GM18502 (cell line): ENCODE results near the gene SPTBN5.

ENCODE experiments used
- ATAC-seq: cut with Tn5 transposase; IDR thresholded peaks from one replicate; pipeline ENCODE4 v1.9.1; 2021; ENCODE audit warnings: mild to moderate bottlenecking; ENCODE audit not compliant: unreplicated experiment, poor library complexity

Gene SPTBN5

DNA sequence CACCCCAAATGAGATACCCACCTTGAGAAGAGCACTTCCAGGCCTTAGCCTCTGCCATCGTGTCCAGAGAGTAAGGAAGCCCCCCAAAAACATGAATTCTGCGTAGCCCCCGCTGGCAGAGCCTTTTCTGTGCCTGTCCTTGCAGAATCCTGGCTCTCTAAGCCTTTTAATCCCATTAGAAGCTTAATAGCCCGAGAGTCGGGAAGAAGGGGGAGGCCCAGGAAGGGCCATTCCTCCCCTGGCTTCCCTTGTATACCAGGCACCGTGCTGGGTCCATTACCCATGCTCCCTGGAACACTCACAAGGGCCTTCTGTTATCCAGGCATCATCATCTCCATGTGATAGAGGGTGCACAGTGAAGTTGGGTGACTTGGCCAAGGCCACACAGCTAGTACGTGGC lies 7.1 kb downstream of the SPTBN5 start:
- no peak for ATAC-seq

DNA sequence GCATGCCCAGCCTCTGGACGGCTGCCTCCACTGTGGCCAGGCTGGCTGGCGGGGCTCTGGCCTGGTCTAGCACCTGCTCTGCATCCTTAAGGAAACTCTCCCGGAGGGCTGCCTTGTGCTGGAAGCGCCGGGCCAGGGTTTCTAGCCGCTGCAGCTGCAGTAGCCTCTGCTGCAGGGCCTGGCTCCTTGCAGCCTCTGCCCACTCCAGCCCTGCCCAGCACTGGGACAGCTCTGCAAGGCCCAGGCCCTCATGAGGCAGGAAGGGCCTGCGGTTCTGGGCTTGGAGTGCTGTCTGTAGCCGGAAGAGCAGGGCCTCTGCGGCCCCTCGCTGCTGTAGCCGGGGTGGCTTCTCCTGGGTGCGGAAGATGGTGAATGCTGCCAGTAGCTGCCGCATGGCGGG lies 8.0 kb downstream of the SPTBN5 start:
- no peak for ATAC-seq

DNA sequence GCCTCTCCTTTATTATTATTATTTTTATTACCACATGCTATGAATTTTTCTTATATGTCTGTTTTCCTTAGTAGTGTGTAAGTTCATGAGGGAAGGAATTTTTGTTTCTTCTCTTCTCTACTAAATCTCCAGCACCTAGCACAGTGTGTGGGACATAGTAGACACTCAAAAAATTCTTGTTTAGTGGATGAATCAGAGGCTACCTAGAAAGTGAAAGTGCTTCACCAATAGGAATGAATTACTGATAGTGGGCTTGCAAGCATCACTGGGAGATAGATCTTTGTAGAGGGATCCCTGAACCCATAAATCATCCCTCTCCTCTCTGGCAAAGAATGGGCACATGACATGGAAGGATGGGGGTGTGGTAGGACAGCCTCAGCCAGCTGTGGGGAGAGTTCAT lies 8.5 kb downstream of the SPTBN5 start:
- ATAC-seq: no peak

DNA sequence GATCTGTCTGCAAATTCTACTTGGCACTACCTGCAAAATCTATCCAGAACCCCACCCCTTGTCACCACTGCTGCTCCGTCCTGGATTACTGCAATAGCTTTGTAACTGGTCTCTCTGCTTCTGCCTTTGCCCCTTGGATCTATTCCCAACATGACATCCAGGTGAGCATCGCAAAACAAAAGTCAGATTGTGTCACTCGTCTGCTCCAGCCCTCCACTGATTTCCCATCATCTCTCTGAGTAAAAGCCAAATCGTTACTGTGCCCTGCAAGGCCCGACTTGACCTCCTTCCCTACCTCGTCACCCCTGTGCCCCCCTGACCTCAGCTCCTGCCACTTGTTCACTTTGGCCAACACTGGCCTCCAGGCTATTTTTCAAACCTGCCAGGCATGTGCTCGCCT lies 9.4 kb downstream of the SPTBN5 start:
- no peak for ATAC-seq

DNA sequence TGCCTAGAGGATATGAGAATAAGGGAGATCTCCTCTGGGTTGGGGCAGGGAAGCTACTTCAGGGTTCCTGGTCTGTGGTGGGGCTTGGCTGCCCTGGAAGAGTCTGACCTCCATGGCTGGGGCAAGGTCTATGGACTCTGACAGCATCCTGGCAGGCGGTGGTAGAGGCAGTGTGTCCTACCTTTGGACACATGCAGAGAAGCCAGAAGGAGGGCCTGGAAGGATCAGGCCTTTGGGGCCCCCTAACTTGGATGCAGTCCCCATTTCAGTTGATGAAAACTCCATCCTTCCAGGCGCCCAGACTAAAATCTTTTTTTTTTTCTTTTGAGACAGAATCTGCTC lies 10.4 kb downstream of the SPTBN5 start:
- ATAC-seq: no peak

DNA sequence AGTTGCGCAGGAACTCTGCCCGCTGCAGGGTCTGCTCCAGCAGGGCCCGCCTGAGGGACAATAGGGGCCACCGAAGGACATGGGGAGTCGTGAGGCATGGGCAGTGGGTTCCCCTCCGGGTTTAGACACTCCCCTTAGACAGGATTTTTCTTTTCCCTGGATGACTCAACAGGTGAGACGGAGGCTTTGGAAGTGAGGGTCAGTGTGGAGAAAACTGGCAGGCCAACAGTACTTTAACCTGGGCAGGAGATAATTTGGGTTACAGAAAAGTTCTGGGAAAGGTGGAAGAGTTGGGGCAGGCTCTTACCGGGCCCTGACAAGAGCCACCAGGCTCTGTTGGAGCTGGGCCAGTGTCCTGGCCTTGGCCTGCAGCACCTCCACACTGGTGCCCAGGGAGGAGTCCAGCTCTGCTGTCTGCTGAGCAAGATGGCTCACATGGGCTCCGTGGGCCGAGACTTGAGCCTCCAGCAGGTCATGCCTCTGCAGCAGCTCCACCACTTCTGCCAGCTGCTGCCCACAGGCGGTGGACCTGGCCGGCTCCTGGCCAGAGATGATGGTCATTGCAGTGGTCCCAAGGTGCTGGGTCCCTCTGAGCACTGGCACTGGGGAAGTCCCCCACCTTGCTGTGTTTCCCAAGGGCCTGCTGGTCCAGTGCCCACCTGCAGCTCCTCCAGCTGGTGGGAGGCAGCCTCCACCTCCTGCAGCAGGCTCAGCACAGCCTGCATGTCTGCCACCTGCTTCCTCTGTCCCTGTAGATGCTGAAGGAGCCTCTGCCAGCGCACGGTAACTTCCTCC lies 11.0 kb downstream of the SPTBN5 start:
- no peak for ATAC-seq

DNA sequence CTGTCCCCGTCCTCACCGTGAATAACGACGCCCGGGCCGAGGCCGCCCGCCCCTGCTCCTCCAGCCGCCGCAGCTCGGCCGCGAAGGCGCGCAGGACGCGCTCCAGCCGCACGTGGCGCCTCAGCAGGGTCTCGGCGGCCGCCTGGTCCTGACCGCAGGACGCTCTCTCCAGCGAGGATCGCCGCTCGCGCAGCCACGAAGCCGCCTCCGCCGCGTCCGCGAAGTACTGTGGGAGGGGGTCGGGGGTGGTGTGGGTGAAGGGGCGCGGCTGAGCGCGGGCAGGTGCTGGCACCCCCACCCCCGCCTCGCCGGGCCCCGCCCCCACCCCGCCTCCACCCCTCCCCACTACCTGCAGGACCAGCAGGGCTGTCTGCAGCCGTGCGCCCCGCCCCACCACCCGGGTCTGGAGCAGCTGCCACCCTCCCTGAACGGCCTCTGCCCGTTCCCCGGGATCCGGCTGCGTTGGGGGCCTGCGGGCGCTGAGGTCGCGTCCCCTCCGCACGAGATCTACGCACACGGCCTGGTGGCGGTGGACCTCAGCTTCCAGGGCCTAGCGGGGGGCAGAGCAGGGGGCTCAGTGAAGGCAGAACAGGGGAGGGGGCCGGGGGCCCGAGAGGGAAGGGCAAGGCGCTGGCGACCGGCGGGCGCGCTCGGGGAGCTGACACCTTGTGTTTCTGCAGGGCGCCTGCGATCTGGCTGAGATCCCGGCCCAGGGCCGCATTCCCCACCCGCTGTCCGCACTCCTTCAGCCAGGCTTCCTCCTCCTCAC lies 11.7 kb downstream of the SPTBN5 start:
- no peak for ATAC-seq

DNA sequence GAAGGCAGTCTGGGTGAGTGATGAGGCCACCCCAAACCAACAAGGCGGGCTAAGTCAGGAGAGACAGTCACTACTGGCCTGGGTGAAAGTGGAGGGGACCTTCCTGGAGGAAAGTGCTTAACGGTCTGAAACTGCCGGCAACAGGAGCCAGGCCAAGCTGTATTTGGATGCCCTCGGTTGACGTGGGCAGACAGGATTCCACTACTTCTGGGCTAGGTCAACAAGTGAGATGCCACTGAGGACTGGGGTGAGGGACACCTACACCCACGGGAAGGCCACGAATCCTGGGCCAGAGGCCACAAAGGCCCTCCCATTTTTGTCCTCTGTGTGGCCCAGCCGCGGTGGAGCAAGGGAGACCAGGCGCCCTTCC lies 12.3 kb downstream of the SPTBN5 start:
- ATAC-seq: no peak

DNA sequence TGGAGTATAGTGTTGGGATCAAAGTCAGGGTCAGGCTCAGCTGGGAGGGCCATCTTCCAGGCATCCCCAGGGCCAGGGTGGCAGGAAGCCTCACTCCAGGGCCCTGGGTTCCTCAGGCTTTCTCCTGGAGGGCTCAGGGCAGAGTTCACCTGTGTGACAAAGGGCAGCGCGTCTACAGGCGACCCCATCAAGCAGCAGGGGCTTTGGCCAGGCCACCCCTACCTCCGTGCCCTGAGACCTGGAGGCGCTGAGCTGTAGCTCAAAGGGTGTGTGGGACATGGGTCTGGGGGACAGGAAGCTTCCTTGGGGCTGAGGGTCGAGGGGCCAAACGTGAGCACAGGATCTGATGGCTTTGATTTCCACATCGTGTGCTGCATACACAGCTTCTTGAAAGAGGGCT lies 12.8 kb downstream of the SPTBN5 start:
- ATAC-seq: no peak

DNA sequence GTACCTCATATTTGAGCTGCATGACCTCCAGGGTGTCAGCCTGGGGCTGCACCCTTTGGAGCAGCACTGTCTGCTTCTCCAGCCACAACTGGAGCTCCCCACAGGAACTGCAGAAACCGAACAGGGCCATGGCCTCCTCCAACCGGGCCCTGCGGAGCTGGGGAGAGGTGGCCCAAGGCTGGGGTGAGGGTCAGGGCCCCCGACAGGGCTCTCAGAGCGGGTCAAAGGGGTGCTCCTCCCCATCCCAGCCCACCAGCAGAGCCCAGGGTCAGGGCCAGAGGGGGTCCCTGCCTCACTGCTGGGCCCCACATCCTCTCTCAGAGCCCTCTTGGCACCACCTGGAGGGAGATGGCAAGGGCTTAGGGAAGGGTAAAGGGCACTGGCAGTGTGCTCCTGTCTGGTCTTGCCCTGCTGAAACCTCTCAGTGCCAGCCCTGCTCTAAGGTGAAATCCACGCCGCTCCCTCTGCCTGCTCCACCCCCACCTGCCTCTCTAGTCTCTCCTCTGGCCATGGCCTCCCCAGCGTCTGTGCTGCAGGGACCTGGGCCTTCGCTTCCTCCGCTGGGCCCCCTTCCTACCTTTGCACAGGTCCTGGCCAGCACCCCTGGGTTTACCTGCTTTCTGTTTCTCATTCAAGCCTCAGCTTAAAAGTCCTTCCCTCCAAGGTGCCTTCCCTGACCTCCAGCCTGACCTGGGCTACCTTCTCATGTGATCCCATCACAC lies 13.5 kb downstream of the SPTBN5 start:
- no peak for ATAC-seq

DNA sequence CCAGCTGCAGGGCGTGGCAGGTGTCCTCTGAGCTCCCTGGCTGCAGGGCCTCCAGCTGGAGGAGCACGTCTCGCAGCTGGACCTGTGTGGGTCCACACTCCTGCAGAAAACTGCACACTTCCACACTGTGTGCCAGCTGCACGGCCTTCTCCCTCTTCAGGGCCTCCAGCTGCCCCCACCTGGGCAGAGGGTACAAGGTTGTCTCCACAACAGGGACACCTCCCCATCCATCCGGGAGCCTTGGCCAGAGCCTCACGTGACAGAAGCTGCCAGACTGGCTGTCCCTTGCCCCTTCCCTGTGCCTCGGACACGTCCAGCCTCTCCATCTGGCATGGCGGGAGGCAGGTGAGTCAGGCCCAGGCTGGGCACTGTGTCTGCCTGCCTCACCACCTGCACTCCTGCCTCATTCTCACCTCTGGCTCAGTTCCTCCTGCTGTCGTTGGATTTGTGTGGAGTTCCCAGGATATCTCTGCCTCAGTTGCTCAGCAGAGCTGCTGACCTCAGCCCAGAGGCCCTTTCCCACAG lies 14.5 kb downstream of the SPTBN5 start:
- no peak for ATAC-seq

DNA sequence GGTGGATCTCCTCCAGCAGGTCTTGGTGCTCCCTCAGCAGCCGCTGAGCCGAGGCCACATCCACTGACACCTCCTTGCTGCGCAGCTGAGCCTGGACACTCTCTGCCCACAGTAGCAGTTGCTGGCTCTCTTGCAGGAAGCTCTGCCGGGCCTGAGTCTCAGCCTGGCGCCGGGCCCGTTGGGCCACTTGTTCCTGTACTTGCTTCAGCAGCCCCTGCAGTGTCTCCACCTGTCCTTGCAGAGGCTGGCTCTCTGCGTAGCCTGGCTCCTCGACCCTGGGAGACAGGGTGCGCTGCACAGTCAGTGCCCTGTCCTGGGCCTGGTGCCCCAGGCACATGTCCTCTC lies 15.5 kb downstream of the SPTBN5 start:
- ATAC-seq: no peak

DNA sequence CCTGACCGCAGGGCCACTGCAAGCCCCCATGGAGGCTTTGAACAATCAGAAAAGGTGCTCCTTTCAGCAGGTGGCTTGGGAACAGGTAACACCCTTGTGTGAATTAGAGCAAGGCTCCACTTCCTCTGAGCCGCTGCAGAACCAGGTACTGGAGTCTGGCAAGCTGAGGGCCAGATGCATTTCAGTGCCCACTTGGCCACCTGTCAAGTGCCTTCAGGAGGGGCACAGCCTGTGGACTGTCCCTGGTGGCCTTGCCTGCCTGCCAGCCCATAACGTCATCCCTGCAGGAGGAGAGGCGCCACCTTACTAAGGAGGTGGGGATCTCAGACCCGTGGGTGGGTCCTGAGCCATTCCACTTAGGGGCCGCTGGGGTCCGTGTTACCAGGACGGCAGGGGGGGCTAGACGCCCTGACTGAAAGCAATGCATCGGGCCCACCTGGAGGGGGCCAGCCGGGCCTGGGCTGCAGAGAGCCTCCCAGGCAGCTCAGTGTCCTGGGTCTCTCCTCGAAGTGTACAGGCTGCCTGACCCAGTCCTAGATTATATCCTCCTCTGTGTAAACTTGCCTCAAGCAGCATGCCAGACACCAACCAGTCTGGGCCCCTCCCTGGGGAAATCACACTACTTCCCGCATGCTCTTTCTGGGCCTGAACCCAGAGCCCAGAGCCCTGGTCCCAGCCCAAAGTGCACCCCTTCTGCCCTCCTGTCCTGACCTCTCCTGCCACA lies 16.1 kb downstream of the SPTBN5 start:
- no peak for ATAC-seq

DNA sequence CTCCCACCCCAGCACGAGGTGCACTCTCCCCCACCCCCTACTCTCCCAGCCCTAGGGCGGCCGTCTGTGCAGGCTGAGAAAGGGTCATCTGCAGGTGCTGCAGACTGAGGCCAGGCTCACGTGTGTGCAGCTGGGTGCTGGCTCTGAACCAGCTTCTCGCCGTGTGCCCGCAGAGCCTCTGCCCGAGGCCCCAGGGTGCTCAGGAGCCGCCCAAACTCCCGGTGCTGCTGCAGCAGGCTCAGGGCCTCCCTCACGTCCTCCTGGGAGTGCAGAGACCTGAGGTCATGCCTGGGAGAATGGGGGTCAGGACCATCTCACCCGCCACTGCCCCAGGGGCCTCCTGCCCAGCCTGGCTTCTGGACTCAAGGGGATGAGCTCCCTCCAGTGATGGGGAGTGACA lies 17.2 kb downstream of the SPTBN5 start:
- ATAC-seq: no peak

DNA sequence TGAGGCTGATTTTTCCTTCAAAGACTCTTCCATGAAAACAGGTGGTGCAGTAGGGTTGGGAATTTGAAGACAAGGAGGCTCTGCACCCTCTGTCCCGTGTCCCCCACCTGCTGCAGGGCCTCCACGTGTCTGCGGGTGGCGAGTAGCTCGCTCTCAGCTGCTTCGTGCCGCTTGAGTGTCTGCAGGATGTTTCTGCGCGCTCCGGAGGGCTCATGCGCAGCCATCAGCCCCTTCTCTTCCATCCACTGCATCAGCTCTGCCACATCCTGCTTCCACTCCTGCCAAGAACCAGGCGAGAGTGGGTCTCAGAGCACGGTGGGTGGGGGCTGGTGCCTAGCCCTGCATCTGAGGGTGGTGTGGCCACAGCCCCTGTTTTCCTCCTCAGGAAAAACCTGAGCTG lies 17.8 kb downstream of the SPTBN5 start:
- ATAC-seq: no peak

DNA sequence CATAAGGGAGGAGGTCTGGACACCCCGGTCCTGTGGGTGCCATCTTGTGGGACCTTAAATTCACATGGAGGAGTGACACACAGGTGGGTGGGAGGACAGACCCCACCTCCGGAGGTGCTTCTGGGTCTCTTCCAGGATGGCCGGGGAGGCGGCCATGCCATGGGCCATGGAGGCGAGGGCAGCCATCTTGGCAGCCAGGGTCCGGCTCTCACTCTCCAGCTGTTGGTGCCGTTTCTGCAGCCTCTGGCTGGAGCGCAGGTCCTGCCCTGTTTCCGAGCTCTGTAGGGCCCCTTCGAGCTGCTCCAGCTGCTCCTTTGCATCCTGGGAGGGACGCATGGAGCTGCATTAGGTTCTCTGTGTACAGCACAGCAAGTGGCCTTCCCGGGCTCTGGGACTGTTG lies 19.1 kb downstream of the SPTBN5 start:
- ATAC-seq: no peak

DNA sequence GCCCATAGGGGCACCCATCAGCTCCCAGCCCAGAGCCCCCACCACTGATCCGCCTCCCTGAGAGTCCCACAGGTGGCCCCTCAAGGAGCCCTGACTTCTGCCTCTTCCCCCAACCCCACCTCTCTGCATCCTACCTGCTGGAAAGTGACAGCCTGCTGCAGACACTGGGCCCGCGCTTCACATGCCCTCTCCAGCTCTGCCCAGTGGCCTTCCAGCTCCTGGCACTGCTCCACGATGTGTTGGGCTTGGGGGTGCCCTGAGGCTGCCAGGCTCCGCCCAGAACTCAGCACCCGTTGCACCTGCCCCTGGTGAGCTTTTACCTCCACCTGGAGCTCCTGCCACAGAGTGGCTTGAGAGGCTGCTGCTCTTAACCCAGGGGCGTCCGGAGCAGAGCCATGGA lies 20.1 kb downstream of the SPTBN5 start:
- ATAC-seq: no peak

DNA sequence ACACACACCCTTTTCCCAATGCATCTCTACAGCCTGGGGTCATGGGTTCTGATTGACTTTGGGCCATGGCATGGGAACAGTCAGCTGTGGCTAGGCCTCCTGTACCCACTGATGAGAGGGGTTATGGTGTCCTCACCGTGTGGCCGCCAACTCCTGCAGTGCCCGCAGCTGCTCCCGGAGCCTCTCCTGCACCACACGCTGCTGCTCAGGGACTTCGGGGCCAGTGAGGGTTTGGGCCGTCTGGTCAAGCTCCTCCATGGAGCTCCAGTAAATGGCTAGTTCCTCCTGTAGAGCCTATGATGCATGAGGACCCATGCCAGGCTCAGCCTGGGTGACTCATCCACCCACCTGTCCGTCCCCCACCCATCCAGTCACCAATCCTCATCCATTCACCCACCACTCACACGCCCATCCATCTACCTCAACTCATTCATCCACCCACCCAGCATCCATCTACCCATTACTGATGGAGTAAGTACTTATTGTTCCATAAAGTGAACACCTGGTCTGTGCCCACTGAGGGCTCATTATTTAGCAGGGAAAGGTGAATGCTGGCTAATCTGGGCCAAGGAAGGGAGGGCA lies 21.6 kb downstream of the SPTBN5 start:
- ATAC-seq: no peak

DNA sequence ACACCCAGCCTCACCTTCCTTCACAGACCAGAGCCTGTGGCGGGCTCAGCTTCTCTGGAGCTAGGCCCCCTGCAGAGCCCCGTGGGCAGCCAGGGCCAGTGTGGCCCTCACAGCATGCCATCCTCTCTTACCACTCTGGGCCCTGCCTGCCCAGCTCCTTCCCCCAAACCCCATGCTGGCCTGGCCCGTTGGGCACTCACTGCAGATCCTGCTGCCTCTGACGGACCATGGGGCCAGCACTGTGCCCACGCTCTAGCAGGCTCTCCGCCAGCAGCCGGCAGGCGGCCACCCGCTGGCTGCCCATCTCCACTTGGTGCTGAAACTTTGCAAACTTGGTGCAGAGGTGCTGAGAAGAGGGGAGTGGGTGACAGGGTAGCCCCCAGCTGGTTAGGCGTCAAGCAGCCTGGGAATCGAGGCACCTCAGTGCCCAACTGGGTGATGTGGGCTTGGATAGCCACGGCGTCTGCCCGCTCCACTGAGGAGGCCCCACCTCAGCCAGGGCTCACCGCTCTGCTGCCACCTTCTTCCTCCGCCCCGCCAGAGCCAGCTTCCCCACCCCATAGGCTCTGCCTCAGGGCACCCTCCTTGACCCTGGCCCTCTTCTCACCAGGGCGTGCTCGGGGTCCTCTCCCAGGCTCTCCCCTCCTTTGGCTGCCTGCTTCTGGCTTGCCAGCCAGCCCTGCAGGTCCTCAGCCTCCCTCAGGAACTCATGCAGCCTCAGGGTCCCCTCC lies 22.5 kb downstream of the SPTBN5 start:
- ATAC-seq: no peak

DNA sequence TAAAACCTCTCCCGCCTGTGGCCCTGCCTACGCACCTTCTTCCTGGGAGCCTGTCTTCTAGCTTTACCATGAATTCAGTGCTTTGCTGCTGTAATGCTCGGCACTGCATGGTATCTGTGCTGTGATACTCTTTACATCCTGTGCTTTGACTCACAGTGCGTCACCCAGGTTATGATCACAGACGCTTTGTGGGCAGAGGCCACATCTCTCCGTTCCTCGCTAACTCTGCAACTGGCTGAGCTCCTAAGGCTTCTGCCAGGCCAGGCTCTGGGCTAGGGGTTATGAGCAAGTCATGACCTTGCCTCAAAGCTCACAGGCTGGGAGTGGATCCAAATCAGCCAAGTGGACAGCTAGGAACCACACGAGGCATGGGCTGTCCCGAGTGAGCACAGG lies 23.2 kb downstream of the SPTBN5 start:
- ATAC-seq: no peak
